PC-3 (cell line): ENCODE measurements around the gene TIMP1. TPM values are rescaled to one million over a fixed set of nuclear protein-coding genes. Genes with fewer than 3 reads are reported as not detected.

Experiments
- ATAC-seq: fragments of 200-7000 bp; cut with Tn5 transposase; 2 replicates; pipeline ENCODE4 v1.9.1; 2020; ENCODE audit warnings: mild to moderate bottlenecking, moderate library complexity
- BruUV-seq: library from RNA; stranded (reverse); fragments of 400-500 nt; replicated peaks from 2 replicates; lab custom pipeline; 2021; lab: Mats Ljungman, UMichigan
- CTCF ChIA-PET: fragments of 300-600 bp; sonication (Branson Sonifier 250); formaldehyde crosslinking; loops from one replicate; lab custom pipeline; 2022; ENCODE audit warnings: antibody characterized with exemption; lab: Charles Lee
- POLR2A ChIA-PET: fragments of 300-600 bp; sonication (Branson Sonifier 250); formaldehyde crosslinking; loops from one replicate; lab custom pipeline; 2022; ENCODE audit warnings: antibody characterized with exemption; ENCODE audit not compliant: unreplicated experiment; lab: Charles Lee
- DNase-seq: peaks from one replicate; pipeline ENCODE4 v3.0.0-alpha.2; 2015
- H2AFZ ChIP-seq: fragments of 300-600 bp; sonication (generic); 2 replicates; pipeline ENCODE4 v1.6.0; 2016; ENCODE audit warnings: antibody characterized with exemption, low read length
- H3F3A ChIP-seq: fragments of 300-600 bp; sonication (generic); one replicate; pipeline ENCODE4 v1.6.0; 2017; ENCODE audit warnings: antibody characterized with exemption, low read length, control low read depth, mild to moderate bottlenecking; ENCODE audit not compliant: unreplicated experiment
- H3K27ac ChIP-seq: fragments of 300-600 bp; sonication (generic); 2 replicates; pipeline ENCODE4 v1.5.1; 2016; ENCODE audit warnings: mild to moderate bottlenecking, low read length
- H3K27me3 ChIP-seq: fragments of 300-600 bp; sonication (generic); 2 replicates; pipeline ENCODE4 v1.6.1; 2016; ENCODE audit warnings: low read length, mixed read lengths
- H3K36me3 ChIP-seq: fragments of 300-600 bp; sonication (generic); 2 replicates; pipeline ENCODE4 v1.6.1; 2016; ENCODE audit warnings: low read depth, mixed run types, low read length, mixed read lengths
- H3K4me1 ChIP-seq: fragments of 300-600 bp; sonication (generic); 2 replicates; pipeline ENCODE4 v1.5.1; 2016; ENCODE audit warnings: low read length; ENCODE audit not compliant: insufficient read depth
- H3K4me2 ChIP-seq: fragments of 300-600 bp; sonication (generic); 2 replicates; pipeline ENCODE4 v1.6.0; 2016; ENCODE audit warnings: low read length
- H3K4me3 ChIP-seq: fragments of 300-600 bp; sonication (generic); 2 replicates; pipeline ENCODE4 v1.5.1; 2016; ENCODE audit warnings: mild to moderate bottlenecking, low read length, mixed read lengths
- H3K79me2 ChIP-seq: fragments of 300-600 bp; sonication (generic); 2 replicates; pipeline ENCODE4 v1.6.1; 2017; ENCODE audit warnings: low read length, mixed read lengths
- H3K9ac ChIP-seq: fragments of 300-600 bp; sonication (generic); 2 replicates; pipeline ENCODE4 v1.6.0; 2016; ENCODE audit warnings: mild to moderate bottlenecking, low read length
- H3K9me2 ChIP-seq: fragments of 300-600 bp; sonication (generic); replicated peaks from 2 replicates; pipeline ENCODE4 v1.6.1; 2016; ENCODE audit warnings: mixed run types, low read length, mixed read lengths
- H3K9me3 ChIP-seq: fragments of 300-600 bp; sonication (generic); 2 replicates; pipeline ENCODE4 v1.6.1; 2016; ENCODE audit warnings: low read length, mixed read lengths
- H4K20me1 ChIP-seq: fragments of 300-600 bp; sonication (generic); 2 replicates; pipeline ENCODE4 v1.6.1; 2016; ENCODE audit warnings: low read length, mixed read lengths
- CTCF ChIP-seq: fragments of 300-600 bp; sonication (generic); conservative IDR thresholded peaks from 2 replicates; pipeline ENCODE4 v1.5.1; 2017; ENCODE audit warnings: antibody characterized with exemption, low read depth, mild to moderate bottlenecking, low read length
- EZH2 ChIP-seq: fragments of 300-600 bp; sonication (generic); IDR thresholded peaks from one replicate; pipeline ENCODE4 v1.6.1; 2017; ENCODE audit warnings: antibody characterized with exemption, mild to moderate bottlenecking, low read length; ENCODE audit not compliant: unreplicated experiment
- EZH2phosphoT487 ChIP-seq: fragments of 300-600 bp; sonication (generic); IDR thresholded peaks from 2 replicates; pipeline ENCODE4 v1.6.1; 2018; ENCODE audit warnings: mild to moderate bottlenecking, antibody characterized with exemption, low read length, borderline replicate concordance
- intact Hi-C: fragments of 100-400 bp; cut with micrococcal nuclease; formaldehyde crosslinking; loops from 2 replicates; pipeline ENCODE4 v1.9.0; 2023
- total RNA-seq: library from RNA; depleted of rRNA; stranded (reverse); fragments of >200 nt; gene quantifications from 2 replicates; pipeline ENCODE4 v1.2.3, GENCODE V29; 2014

The TIMP1 gene
- total RNA-seq, 1 experiment from 2014 or later, result 222 TPM

DNA sequence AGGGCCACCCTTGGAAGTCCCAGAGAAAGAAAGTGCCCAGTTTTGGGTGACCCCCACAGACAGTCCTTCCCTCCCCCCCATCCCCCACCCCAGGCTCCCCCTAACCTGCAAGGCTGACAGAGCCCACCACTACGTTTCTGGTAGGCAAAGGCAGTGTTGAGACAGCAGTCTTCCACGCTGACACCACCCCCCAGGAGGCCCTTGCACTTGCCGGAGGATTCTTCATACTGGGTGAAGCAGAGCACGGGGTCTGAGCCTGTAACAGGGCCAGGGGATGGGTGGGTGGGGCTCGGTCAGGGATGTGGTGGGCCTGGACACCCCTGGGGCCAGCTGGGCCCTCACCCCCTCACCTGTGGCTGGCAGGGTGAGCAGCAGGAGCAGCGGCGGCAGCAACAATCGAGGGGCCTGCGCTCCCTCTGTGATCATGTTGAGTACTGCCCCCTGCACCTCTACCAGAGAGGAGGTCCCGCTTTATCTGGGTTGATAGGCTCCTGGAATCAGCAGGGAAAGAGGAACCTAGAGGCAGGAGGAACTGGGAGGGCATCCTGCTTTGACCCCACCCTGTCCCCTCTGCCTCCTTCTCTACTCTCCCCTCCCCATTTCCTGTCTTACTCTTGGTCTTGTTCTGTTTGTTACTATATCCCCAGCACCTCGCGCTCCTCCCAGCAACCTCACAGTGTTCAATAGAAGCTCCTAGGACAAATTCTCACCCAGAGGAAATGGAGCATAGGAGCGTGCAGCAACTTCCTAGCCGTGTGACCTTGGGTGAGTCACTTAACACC is 47.4 kb downstream of the TIMP1 start, which contains the start of gene CFP:
Gene CFP, minus strand, starts transcription at position 512 of the 782 bp plus-strand sequence. Its CDS starts 86 bp downstream, at position 426.
- no peak within 1 kb of the TSS for H3K4me2 ChIP-seq
- CTCF ChIA-PET, result no interaction called here

DNA sequence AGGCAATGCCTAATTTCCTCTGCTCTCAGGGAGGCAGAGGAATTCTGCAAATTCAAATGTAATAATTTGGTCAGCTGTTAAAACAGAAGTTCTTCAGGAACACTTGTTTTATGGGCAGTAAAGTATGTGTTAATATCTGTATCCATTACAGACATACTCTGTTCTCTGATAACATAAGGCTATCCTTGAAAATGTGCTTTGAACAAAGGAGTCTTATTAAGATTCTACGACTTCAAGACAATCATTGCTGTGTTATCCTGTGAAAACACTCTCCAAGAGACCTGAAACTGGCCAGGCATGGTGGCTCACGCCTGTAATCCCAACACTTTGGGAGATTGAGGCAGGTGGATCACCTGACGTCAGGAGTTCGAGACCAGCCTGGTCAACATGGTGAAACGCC is 49.4 kb downstream of the TIMP1 start:
- H3K79me2 ChIP-seq, result no peaks in the 10 kb centered on the region
- peaks cover 6% of the 10 kb centered on the region; the same call in 1 of the 2 replicates for H3K36me3 ChIP-seq
- DNase-seq (no peak), ATAC-seq (no peak)
- H2AFZ ChIP-seq, result no peak overlapping the region
- H3K4me1 ChIP-seq, result no peaks in the 10 kb centered on the region
- no peak overlapping the region for H3K4me2 ChIP-seq
- H3K9ac ChIP-seq, result no peak overlapping the region
- no peaks in the 10 kb centered on the region for H3K27me3 ChIP-seq
- H3K4me3 ChIP-seq, result no peak overlapping the region
- no peak overlapping the region for H3K27ac ChIP-seq
- H3F3A ChIP-seq, result no peaks in the 10 kb centered on the region
- CTCF ChIA-PET, result no interaction called here
- POLR2A ChIA-PET, result no interaction called here
- intact Hi-C loops, result no loop called here
- no peak for TF ChIP-seq EZH2phosphoT487
- TF ChIP-seq EZH2, result no peak
- TF ChIP-seq CTCF, result no peak
- H3K9me3 ChIP-seq, result no peaks in the 10 kb centered on the region
- no peaks in the 10 kb centered on the region for H4K20me1 ChIP-seq
- H3K9me2 ChIP-seq, result no peaks in the 10 kb centered on the region
- BruUV-seq, result no TSS peak

More for the DNA sequence above, 47.4 kb downstream of the TIMP1 start, which contains the start of gene CFP:
- no peaks in the 10 kb centered on the region for H3K4me1 ChIP-seq
- TF ChIP-seq EZH2 (no peak), CTCF (no peak), EZH2phosphoT487 (no peak)
- H3K79me2 ChIP-seq, result no peaks in the 10 kb centered on the region
- no peaks in the 10 kb centered on the region for H3K36me3 ChIP-seq
- POLR2A ChIA-PET, result no interaction called here
- no peaks in the 10 kb centered on the region for H3K27me3 ChIP-seq
- no peak within 1 kb of the TSS for H2AFZ ChIP-seq
- intact Hi-C loops, result loop anchor here (1.0 kb wide), 1 partner anchor 88 kb away; no protein-coding TSS in a partner anchor
- no peaks in the 10 kb centered on the region for H4K20me1 ChIP-seq
- no peak within 1 kb of the TSS for H3K27ac ChIP-seq
- no TSS peak for BruUV-seq
- H3F3A ChIP-seq, result no peaks in the 10 kb centered on the region
- H3K9me3 ChIP-seq, result no peaks in the 10 kb centered on the region
- H3K9ac ChIP-seq, result no peak within 1 kb of the TSS
- H3K4me3 ChIP-seq, result no peak within 1 kb of the TSS
- DNase-seq (no peak), ATAC-seq (no peak)
- no peaks in the 10 kb centered on the region for H3K9me2 ChIP-seq

- DNase-seq (no peak), ATAC-seq (no peak)
- no peaks in the 10 kb centered on the region for H3K9me2 ChIP-seq
- no peak overlapping the region for H2AFZ ChIP-seq
- intact Hi-C loops, result no loop called here
- no peak overlapping the region for H3K4me3 ChIP-seq
- CTCF ChIA-PET, result no interaction called here
- peaks cover 7% of the 10 kb centered on the region; the same call in 1 of the 2 replicates for H3K36me3 ChIP-seq
- no peak overlapping the region for H3K9ac ChIP-seq
- no peak overlapping the region for H3K4me2 ChIP-seq
- H3K27me3 ChIP-seq, result no peaks in the 10 kb centered on the region
- no peak overlapping the region for H3K27ac ChIP-seq
- no peaks in the 10 kb centered on the region for H4K20me1 ChIP-seq
- H3F3A ChIP-seq, result no peaks in the 10 kb centered on the region
- H3K9me3 ChIP-seq, result no peaks in the 10 kb centered on the region
- BruUV-seq, result no TSS peak
- H3K4me1 ChIP-seq, result no peaks in the 10 kb centered on the region
- POLR2A ChIA-PET, result no interaction called here
- H3K79me2 ChIP-seq, result no peaks in the 10 kb centered on the region
- TF ChIP-seq CTCF (no peak), EZH2phosphoT487 (no peak), EZH2 (no peak)
These were observed 50.4 kb downstream of the TIMP1 start for GRCh38 chrX:47632666-47633065.
